Measurements from ENCODE around the gene UQCR11.

Gene UQCR11

DNA sequence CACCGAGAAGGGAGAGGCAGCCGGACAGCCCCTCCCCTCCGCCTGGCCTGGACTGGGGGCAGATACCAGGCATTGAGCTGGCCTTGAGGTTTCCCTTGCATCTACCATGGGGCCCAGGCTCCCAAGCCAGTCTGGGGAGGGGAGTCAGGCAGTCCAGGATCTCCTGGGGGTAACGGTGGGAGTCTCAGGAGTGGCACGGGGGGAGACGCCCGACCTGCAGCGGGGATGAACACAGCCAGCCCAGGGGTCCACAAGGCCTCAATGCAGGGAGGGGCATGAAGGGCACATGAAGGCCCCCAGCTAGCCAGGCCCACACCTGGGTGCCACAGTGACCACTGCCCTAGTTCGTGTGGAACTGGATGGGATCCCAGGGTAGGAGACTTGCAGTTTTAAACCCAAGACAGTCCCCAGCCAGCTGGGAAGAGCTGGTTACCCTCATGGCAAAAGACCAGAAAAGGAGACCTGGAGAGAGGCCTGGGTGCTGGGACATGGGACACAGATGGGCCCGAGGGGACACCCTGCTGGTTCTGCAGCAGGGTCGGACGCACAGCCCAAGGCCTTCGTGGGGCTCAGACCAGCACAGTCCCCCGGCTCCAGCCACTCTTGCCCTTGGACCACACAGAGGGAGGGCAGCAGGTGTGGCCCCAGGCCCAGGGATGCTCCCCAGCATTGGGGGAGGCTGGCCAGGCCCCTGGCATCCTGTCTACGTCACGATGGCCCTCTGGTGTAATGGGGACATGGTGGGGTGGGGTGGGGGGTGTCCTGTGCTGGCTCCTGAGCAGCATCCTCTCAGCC, 4.6 kb upstream of the UQCR11 start:
- peaks cover 8 to 44% (median 30%) of the 10 kb centered on the region in 11 experiments; a peak in 19 of 22 replicates for H3K36me3 ChIP-seq
- H3K27ac ChIP-seq, result 0 out of 22 replicates have a peak overlapping the region, but pooled peaks of 1 of the 11 experiments have one; percentile 15
- no peaks in the 10 kb centered on the region for H3K27me3 ChIP-seq
- TF ChIP-seq Cebpa-rat (IDR thresholded peaks at IDR 0.05), result no peak
- H3K9me3 ChIP-seq (replicated peaks in 1 of 11), result no peaks in the 10 kb centered on the region
- peak overlapping the region in 6 of 11 experiments; percentile 4 to 64 (median 42); a peak in 7 of 22 replicates for H3K9ac ChIP-seq
- no peak overlapping the region; a peak in 1 of 20 replicates for H3K4me3 ChIP-seq
- peak overlapping the region; percentile 71 to 93 (median 89) for H3K4me2 ChIP-seq
- peaks cover 0 to 63% (median 48%) of the 10 kb centered on the region in 11 experiments; a peak in 20 of 22 replicates for H4K20me1 ChIP-seq
- H3K4me1 ChIP-seq, result peaks cover 37 to 86% (median 81%) of the 10 kb centered on the region in 10 experiments

DNA sequence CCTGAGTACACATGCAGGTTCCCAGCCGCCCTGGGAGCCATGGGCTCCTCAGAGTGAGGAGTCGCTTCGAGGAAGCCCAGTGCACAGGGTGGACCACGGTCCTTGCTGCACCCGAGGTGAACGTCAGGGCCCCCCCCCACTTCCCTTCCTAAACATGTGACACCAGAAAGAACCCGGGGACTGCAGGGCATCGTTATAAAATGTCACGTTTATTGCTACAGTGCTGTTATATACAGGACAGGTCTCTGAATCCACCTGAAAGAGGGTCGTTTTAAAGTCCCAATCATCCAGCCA, 3.8 kb upstream of the UQCR11 start:
- Histone ChIP-seq H3K27me3 (no peaks in the 10 kb centered on the region), H3K27ac (peak overlapping the region in 8 of 11 experiments; percentile 23 to 48 (median 30); a peak in 8 of 22 replicates), H3K36me3 (peaks cover 0 to 36% (median 23%) of the 10 kb centered on the region in 11 experiments; a peak in 17 of 22 replicates), H3K4me3 (peak overlapping the region in 9 of 10 experiments; percentile 2 to 56 (median 32); a peak in 13 of 20 replicates), H4K20me1 (peaks cover 2 to 59% (median 45%) of the 10 kb centered on the region in 11 experiments; a peak in 20 of 22 replicates), H3K9ac (peak overlapping the region in 10 of 11 experiments; percentile 27 to 64 (median 51); a peak in 16 of 22 replicates), H3K4me1 (peaks cover 42 to 86% (median 79%) of the 10 kb centered on the region in 10 experiments), H3K9me3 (replicated peaks in 1 of 11) (no peaks in the 10 kb centered on the region), H3K4me2 (peak overlapping the region; percentile 71 to 93 (median 89))
- TF ChIP-seq Cebpa-rat (IDR thresholded peaks at IDR 0.05), result no peak

DNA sequence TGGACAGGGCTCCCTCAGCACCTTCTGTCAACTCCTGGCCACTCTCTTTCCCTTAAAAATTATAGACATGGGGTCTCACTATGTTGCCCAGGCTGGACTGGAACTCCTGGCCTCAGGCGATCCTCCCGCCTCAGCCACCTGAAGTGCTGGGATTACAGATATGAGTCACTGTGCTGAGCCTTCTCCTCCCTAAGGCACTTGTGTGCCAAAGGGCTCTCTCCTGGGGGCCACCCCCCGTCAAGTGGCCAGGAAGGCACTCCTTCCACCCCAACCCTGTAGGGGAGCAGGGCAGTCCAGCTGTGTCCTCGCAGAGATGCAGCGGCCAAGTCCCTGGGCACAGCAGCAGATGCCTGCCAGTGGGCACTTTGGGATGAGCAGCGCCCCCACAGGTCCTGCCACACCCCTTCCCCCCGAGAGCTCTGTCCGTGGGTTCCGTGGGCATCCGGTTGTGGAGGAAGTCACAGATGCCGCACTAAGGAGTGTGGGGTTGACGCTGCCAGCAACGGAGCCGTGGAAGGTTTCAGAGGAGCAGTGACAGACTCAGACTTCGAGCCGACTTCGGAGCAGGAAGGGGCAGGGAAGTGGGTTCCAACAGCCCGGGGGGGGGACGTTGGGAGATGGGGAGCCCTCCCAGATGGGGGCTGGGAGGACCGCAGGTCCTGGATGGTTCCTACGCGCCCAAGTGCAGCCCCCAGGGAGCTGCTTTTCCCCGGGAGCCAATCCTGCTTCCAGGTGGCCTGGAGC, 3.3 kb upstream of the UQCR11 start:
- peak overlapping the region; percentile 71 to 93 (median 89) for H3K4me2 ChIP-seq
- no peak for TF ChIP-seq Cebpa-rat (IDR thresholded peaks at IDR 0.05)
- H3K4me3 ChIP-seq, result peak overlapping the region in 9 of 10 experiments; percentile 2 to 56 (median 32); a peak in 14 of 20 replicates
- no peaks in the 10 kb centered on the region for H3K27me3 ChIP-seq
- peaks cover 2 to 30% (median 18%) of the 10 kb centered on the region in 11 experiments; a peak in 17 of 22 replicates for H3K36me3 ChIP-seq
- no peaks in the 10 kb centered on the region for H3K9me3 ChIP-seq (replicated peaks in 1 of 11)
- H3K27ac ChIP-seq, result peak overlapping the region in 8 of 11 experiments; percentile 23 to 48 (median 30); a peak in 10 of 22 replicates
- H3K4me1 ChIP-seq, result peaks cover 47 to 86% (median 79%) of the 10 kb centered on the region in 10 experiments
- H4K20me1 ChIP-seq, result peaks cover 7 to 59% (median 44%) of the 10 kb centered on the region in 11 experiments; a peak in 20 of 22 replicates
- H3K9ac ChIP-seq, result peak overlapping the region in 10 of 11 experiments; percentile 27 to 64 (median 51); a peak in 17 of 22 replicates

GRCh38 chr19:1606138-1606651, 933 bp upstream of the UQCR11 start:
- H3K9ac ChIP-seq, result peak overlapping the region; percentile 91 to 99 (median 97)

GRCh38 chr19:1602091-1602707, 3.1 kb downstream of the UQCR11 start:
- Histone ChIP-seq H3K4me3 (peak overlapping the region in 6 of 10 experiments; percentile 3 to 91 (median 16); a peak in 4 of 20 replicates), H3K27ac (peak overlapping the region in 9 of 11 experiments; percentile 8 to 98 (median 41); a peak in 16 of 22 replicates), H3K9ac (peak overlapping the region; percentile 8 to 57 (median 43); a peak in 14 of 22 replicates), H3K27me3 (no peaks in the 10 kb centered on the region), H3K4me2 (peak overlapping the region; percentile 80 to 97 (median 91)), H4K20me1 (peaks cover 52 to 74% (median 70%) of the 10 kb centered on the region in 11 experiments; a peak in 21 of 22 replicates), H3K36me3 (peaks cover 34 to 60% (median 41%) of the 10 kb centered on the region in 11 experiments), H3K9me3 (replicated peaks in 1 of 11) (peaks cover 0 to 6% (median 0%) of the 10 kb centered on the region in 11 experiments; a peak in 4 of 22 replicates), H3K4me1 (peaks cover 48 to 67% (median 58%) of the 10 kb centered on the region in 10 experiments)
- TF ChIP-seq Cebpa-rat (IDR thresholded peaks at IDR 0.05), result peak in 5 of 11 experiments; percentile 16 to 86 (median 72); a peak in 8 of 22 replicates

More at GRCh38 chr19:1606138-1606651, 933 bp upstream of the UQCR11 start:
- H3K27ac ChIP-seq, result peak overlapping the region; percentile 68 to 98 (median 95)
- H4K20me1 ChIP-seq, result peaks cover 30 to 61% (median 45%) of the 10 kb centered on the region in 11 experiments; a peak in 21 of 22 replicates
- no peaks in the 10 kb centered on the region for H3K27me3 ChIP-seq
- H3K4me1 ChIP-seq, result peaks cover 70 to 87% (median 82%) of the 10 kb centered on the region in 10 experiments
- no peaks in the 10 kb centered on the region for H3K9me3 ChIP-seq (replicated peaks in 1 of 11)
- H3K4me2 ChIP-seq, result peak overlapping the region; percentile 77 to 94 (median 88)
- TF ChIP-seq Cebpa-rat (IDR thresholded peaks at IDR 0.05), result no peak
- peak overlapping the region; percentile 91 to 100 (median 98) for H3K4me3 ChIP-seq
- peaks cover 8 to 30% (median 13%) of the 10 kb centered on the region in 11 experiments; a peak in 19 of 22 replicates for H3K36me3 ChIP-seq

- Histone ChIP-seq H3K27ac (peak overlapping the region in 7 of 11 experiments; percentile 36 to 98 (median 65); a peak in 12 of 22 replicates), H3K4me2 (peak overlapping the region; percentile 80 to 97 (median 91)), H4K20me1 (peaks cover 52 to 79% (median 72%) of the 10 kb centered on the region in 11 experiments; a peak in 21 of 22 replicates), H3K27me3 (no peaks in the 10 kb centered on the region), H3K9me3 (replicated peaks in 1 of 11) (peaks cover 0 to 6% (median 0%) of the 10 kb centered on the region in 11 experiments; a peak in 4 of 22 replicates), H3K4me3 (peak overlapping the region in 3 of 10 experiments; percentile 14 to 23 (median 19); a peak in 2 of 20 replicates), H3K4me1 (peaks cover 42 to 66% (median 52%) of the 10 kb centered on the region in 10 experiments), H3K9ac (peak overlapping the region in 6 of 11 experiments; percentile 30 to 57 (median 44); a peak in 7 of 22 replicates), H3K36me3 (peaks cover 40 to 66% (median 47%) of the 10 kb centered on the region in 11 experiments)
- no peak for TF ChIP-seq Cebpa-rat (IDR thresholded peaks at IDR 0.05)
These were observed 3.6 kb downstream of the UQCR11 start for GRCh38 chr19:1601613-1602064.

DNA sequence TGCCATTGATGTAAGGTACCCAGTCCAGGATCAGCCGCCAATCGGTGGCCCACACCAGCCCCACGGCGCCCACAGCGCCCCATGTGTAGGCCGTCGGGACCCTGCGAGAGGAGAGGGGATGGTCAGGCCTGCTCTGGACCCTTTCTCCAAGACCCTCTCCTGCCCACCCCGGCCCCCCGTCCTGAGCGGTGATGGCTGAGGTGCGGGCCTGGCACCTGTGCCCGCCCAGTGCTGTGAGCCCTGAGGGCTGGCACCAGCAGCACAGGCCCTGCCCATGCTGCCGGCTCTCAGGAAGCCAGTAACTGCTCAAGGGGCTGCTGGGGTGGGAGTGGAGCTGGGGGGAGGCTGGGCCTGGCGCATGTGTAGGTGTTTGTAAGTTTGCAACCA, 5.8 kb downstream of the UQCR11 start:
- Histone ChIP-seq H3K4me2 (no peak overlapping the region), H3K9me3 (replicated peaks in 1 of 11) (peaks cover 0 to 6% (median 0%) of the 10 kb centered on the region in 11 experiments; a peak in 4 of 22 replicates), H3K27me3 (no peaks in the 10 kb centered on the region), H3K4me1 (peaks cover 31 to 53% (median 43%) of the 10 kb centered on the region in 10 experiments), H3K27ac (0 out of 22 replicates have a peak overlapping the region, but pooled peaks of 1 of the 11 experiments have one; percentile 29), H3K9ac (peak overlapping the region in 3 of 11 experiments; percentile 9 to 35 (median 23); a peak in 2 of 22 replicates), H4K20me1 (peaks cover 52 to 91% (median 72%) of the 10 kb centered on the region in 11 experiments; a peak in 21 of 22 replicates), H3K36me3 (peaks cover 54 to 87% (median 68%) of the 10 kb centered on the region in 11 experiments), H3K4me3 (no peak overlapping the region)
- TF ChIP-seq Cebpa-rat (IDR thresholded peaks at IDR 0.05), result no peak

Measured in BLaER1 treated with 17β-estradiol and CSF1 and Interleukin-3, amounts not matched to agents 10 nM and 100 nM (cell line).